Activated CD4-positive, alpha-beta T cell treated with anti-CD3 and anti-CD28 coated beads, Interleukin-2, Interleukin-4, amounts not matched to agents 100 ng/mL and 50 ng/mL, durations not matched to agents 16 hours and 8 hours (primary cell): Measurements from ENCODE around the gene SLC12A3.
"Not testable (repeated sequence)": the region's sequence is repeated elsewhere in the genome, so short reads cannot be mapped to it uniquely, and the experiment has no call there.

Experiments used
- DNase-seq: peaks from one replicate; pipeline ENCODE4 v3.0.0-alpha.2; 2020; ENCODE audit warnings: low spot score

SLC12A3 gene

GRCh38 chr16:56869513-56870275, 4.7 kb downstream of the SLC12A3 start:
- peak; percentile 48 for DNase-seq

GRCh38 chr16:56870276-56870888, 5.4 kb downstream of the SLC12A3 start:
- no peak for DNase-seq

DNA sequence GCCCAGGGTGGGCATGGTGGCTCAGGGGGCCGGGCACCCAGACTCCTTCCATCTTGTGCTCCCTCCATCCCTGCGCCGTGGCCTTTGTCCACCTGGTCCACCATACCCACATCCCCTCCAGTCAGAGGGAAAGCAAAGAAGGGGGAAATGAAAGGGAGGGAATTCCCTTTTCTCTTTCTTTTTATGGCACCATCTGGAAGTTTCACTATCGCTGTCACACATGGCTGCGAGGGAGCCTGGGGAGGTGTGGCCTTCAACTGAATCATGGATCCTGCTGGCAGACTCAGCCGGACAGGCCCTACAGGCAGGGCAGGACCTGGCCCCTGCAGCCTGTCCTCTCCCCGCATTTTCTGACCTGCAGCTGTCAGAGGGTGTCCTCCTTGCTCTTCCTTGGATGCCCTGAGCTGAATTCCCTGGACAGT, 6.2 kb downstream of the SLC12A3 start:
- DNase-seq = no peak

GRCh38 chr16:56872863-56873391, 7.9 kb downstream of the SLC12A3 start:
- no peak for DNase-seq

GRCh38 chr16:56874800-56875199, 9.8 kb downstream of the SLC12A3 start:
- no peak for DNase-seq

DNA sequence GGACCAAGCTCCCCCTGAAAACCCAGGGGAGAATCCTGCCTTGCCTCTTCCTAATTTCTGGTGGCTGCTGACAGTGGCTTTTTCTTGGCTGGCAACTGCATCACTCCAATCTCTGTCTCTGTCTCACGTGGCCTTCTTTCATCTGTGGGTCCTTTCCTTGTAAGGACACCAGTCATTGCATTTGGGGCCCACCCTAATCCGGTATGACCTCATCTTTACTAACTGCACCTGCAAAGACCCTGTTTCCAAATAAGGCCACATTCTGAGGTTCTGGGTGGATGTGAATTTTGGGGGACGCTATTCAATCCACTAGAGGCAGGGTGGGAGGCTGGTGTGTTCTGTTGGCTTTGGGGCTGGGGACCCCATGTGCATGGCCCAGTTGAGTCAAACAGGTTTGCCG, 11.0 kb downstream of the SLC12A3 start:
- no peak for DNase-seq

DNA sequence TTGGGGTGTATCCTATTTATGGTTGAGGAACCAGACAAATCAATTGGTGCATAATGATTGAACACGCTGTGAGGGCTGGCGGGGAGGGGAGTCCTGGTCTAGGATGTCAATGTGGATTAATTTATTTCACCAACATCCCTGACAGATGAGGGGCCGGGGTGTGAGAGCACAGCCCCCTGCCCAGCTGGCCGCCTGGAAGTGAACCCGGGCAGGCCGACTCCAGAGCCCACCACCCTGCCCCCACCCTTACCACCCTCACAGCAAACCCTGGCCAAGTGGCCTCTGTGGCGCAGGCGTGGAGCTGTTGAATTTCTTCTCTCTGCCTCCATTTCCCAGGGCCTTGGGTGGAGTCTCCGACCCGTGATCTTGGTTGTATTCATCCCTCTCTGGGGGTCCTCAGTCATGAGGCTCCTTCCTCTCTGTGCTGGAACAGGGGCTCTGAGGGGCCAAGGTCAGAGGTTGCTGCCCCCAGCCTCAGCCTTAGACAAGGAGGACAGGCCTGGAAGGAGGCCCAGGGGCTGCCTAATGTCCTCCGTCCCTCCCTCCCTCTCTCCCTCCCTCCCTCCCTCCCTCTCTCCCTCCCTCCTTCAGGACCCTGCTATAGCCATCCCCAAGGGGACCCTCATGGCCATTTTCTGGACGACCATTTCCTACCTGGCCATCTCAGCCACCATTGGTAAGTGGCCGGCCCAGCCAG, 12.6 kb downstream of the SLC12A3 start:
- DNase-seq = no peak

DNA sequence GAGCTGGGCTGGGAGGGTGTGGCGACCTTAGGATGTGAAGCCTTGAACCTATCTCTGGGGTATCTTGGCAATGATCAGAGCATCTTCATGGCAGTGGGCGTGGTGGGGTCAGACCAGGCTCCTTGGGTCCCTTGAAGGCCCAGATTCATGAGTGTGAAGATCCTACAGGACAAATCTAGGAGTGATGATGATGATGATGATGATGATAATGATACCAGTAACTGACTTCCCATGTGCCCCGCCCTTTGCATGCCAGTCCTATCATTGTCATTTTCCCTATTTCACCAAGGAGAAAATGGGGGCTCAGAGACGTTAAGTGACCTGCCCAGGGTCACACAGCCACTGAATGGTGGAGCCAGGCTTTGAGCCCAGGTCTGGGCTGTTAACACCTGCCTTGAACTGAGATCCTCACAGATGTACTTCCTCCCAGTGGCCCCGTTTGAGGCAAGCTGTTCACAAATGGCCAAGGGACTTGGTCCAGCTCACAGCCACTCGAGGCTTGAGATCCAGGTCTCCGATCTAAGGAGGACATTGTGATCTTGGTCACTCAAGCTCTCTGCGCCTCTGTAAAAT, 13.4 kb downstream of the SLC12A3 start:
- DNase-seq = no peak

DNA sequence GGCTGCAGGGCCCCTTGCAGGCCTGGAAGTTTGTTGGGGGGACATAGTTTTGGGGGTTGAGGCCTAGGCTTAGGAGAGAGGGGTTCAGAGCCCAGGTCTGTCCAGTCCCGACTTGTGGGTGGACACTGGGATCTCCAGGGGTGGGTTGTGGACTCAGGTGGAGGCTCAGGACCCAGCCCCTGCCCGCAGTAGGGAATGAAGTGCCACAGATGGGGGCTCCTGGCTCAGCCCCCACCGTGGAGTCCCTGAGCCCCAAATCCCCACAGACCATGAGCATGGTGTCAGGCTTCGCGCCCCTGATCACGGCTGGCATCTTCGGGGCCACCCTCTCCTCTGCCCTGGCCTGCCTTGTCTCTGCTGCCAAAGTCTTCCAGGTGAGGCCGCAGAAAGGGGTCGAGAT, 14.3 kb downstream of the SLC12A3 start:
- no peak for DNase-seq

GRCh38 chr16:56880176-56880575, 15.2 kb downstream of the SLC12A3 start:
- no peak for DNase-seq

DNA sequence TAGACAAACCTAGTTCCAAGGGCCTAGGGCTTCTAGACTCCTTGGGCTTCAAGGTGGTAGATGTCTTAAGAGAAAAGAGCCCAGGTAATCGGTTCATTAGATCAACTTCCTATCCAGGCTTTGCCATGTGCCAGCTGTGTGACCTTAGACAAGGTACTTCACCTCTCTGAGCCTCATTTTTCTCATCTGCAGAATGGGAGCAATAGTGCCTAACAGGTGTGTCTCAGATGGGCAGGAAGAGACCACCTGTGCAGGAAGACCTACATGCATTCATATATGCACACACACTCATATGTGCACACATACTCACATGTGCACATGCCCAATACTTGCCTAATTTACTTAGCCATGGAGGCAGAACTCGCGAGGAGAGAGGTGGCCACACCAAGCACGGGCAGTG, 15.7 kb downstream of the SLC12A3 start:
- DNase-seq = no peak

DNA sequence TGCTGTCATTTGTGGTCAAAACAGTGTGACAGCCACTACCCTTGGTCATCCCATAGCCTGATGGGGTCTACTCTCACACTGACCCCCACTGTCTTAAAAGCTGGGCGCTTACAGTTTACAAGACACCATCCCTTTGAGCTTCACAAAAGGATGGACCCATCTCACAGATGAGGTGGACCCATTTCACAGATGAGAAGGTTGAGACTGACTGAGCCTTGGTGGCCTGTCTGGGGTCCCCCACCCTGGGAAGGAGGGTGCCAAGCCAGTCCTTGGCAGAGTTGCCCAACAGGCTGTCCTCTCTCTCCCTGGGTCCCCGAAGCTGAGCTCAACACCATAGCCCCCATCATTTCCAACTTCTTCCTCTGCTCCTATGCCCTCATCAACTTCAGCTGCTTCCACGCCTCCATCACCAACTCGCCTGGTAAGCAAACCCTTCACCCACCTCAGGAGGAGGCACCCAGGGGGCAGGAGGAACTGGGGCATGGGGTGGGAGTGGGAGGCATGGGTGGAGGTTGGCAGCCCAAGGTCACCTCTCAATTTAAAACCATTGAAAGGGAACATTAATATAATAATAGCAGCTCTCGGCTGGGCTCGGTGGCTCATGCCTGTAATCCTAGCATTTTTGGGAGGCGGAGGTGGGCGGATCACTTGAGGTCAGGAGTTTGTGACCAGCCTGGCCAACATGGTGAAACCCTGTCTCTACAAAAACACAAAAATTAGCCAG, 17.2 kb downstream of the SLC12A3 start:
- DNase-seq = no peak

DNA sequence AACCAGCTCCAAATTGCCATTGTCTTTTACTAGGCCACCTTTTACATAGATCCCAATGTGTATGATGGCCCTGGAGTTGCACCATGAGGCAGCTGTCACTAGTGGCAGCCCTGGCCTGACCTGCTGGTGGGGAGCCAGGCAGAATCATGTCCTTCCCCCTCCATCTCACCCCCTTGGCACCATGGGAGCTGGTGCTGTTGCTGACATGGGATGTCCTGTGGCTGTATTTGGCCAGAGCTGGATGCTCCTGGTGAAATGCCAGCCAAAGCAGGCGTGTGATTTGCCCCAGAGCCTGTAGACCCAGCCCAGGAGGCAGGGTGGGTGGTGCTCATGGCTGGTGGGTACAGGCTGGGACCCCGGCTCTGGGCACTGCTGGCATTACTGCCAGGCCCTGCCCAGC, 18.6 kb downstream of the SLC12A3 start:
- no peak for DNase-seq

DNA sequence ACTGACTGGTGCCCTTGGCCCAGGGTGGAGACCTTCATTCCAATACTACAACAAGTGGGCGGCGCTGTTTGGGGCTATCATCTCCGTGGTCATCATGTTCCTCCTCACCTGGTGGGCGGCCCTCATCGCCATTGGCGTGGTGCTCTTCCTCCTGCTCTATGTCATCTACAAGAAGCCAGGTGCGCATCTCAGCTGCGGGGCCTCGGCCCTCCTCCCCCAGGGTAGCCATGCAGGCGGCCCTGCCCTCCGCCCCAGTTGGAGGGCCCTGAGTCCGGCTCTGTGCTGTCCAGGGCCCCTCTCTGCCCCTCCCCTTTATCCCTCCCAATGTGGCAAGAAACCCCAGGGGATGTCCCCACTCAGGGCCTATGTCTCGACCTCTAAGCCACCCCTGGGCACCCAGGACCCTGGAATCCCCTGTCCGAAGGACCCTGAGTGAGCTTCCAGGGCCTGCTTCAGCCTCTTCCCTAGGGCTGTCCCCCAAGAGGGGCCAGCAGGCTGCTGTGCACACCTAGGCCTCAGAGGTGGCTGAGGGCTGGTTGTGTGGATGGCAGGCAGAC, 19.1 kb downstream of the SLC12A3 start:
- DNase-seq = no peak

- not testable (repeated sequence) for DNase-seq
Measured at GRCh38 chr16:56884929-56885328, 19.9 kb downstream of the SLC12A3 start.

- DNase-seq = no peak
Measured at GRCh38 chr16:56885446-56886162, 20.6 kb downstream of the SLC12A3 start.

DNA sequence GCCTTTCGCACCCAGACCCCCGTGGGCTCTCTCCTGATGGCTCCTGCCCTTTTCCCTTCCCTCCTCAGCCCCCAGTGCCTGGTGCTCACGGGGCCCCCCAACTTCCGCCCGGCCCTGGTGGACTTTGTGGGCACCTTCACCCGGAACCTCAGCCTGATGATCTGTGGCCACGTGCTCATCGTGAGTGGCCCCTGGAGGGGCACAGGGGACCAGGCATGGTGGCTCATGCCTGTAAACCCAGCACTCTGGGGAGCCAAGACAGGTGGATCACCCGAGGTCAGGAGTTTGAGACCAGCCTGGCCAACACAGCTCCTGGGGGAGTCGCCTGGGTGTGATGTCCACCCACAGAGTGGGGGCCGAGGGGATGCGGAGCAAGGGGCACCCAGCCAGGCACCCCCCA, 21.3 kb downstream of the SLC12A3 start:
- DNase-seq = no peak

DNA sequence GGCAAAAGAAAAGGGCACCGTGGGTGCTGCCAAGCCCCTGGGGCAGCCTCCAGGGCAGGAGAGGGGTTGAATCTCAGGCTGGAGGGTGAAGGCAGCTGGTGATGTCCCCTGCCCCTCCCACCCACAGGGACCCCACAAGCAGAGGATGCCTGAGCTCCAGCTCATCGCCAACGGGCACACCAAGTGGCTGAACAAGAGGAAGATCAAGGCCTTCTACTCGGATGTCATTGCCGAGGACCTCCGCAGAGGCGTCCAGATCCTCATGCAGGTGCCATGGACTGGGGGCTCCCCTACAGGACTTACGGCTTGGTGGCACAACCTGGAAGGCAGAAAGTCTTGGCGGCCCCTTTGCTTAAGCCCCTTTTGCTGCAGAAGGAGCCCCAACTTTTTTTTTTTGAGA, 21.8 kb downstream of the SLC12A3 start:
- no peak for DNase-seq

DNA sequence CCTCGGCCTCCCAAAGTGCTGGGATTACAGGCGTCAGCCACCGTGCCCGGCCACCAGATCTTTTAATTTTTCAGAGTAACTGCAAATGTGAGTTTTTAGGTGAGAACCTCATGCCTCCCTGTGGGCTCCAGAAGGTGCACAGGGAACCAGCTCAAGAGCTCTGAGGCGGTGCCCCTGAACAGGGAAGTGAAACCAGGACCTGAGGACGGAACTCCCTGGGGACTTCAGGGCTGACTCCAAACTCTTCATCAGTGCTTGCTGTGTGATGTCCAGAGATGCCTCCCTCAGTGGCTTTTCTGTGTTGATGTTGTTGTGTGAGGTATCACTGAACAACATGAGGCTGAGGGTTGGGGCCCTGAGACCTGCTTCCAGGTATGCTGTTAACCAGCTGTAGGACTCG, 23.8 kb downstream of the SLC12A3 start:
- no peak for DNase-seq

- no peak for DNase-seq
Measured at GRCh38 chr16:56889206-56889605, 24.2 kb downstream of the SLC12A3 start.

GRCh38 chr16:56891685-56892084, 26.7 kb downstream of the SLC12A3 start:
- DNase-seq = no peak
